ENCODE data around the gene SLC44A3. TPM values are rescaled to one million over a fixed set of nuclear protein-coding genes. Genes with fewer than 3 reads are reported as not detected.
A peak's percentile ranks its signal among the peaks of the same experiment; 100 is the strongest.

Gene SLC44A3
- total RNA-seq, 4 donors from 2014 or later = 20.6 to 60.5 (median 41.8) TPM

- in situ Hi-C loops (cut with MboI; ENCODE audit: low pct_ligation_motif_present in 1 of 4, low pct_unique_long_range_greater_than_20kb in 1 of 4, low sequenced_read_pairs in 3 of 4) (loop anchor here in 1 of 4 donors (25.0 kb wide), 1 partner anchor 728 kb away; no protein-coding TSS in a partner anchor), intact Hi-C loops (cut with DNase I; ENCODE audit: low total_unique reads) (no loop called here)
- Histone ChIP-seq H3K27me3 (no peaks in the 10 kb centered on the region), H3K4me1 (peaks cover 0 to 22% (median 12%) of the 10 kb centered on the region in 4 donors), H3K4me3 (no peak overlapping the region), H3K9me3 (no peaks in the 10 kb centered on the region), H3K36me3 (no peaks in the 10 kb centered on the region), H3K27ac (no peak overlapping the region)
- 97 to 100% methylated on average over 1 of the region's 1 CpG for WGBS, 2 donors (ENCODE audit: low coverage in 1 of 2)
- no peak for DNase-seq
- no peak for TF ChIP-seq CTCF (IDR thresholded peaks at IDR 0.05)
- TF ChIP-seq EP300 (IDR thresholded peaks at IDR 0.05; ENCODE audit: low read depth) = no peak
- no peak for TF ChIP-seq POLR2A (IDR thresholded peaks at IDR 0.05)
- no peak for TF ChIP-seq POLR2AphosphoS5 (IDR thresholded peaks at IDR 0.05)
Measured at GRCh38 chr1:94790670-94791069, 29.5 kb upstream of the SLC44A3 start.

GRCh38 chr1:94792473-94793295 lies 27.5 kb upstream of the SLC44A3 start:
- H3K9me3 ChIP-seq = no peaks in the 10 kb centered on the region
- in situ Hi-C loops (cut with MboI; ENCODE audit: low pct_ligation_motif_present in 1 of 4, low pct_unique_long_range_greater_than_20kb in 1 of 4, low sequenced_read_pairs in 3 of 4) (loop anchor here in 1 of 4 donors (25.0 kb wide), 1 partner anchor 730 kb away; no protein-coding TSS in a partner anchor), intact Hi-C loops (cut with DNase I; ENCODE audit: low total_unique reads) (no loop called here)
- TF ChIP-seq EP300 (IDR thresholded peaks at IDR 0.05; ENCODE audit: low read depth) (no peak), POLR2AphosphoS5 (IDR thresholded peaks at IDR 0.05) (peak in 1 of 3 donors; percentile 8), CTCF (IDR thresholded peaks at IDR 0.05) (peak in 4 of 5 experiments; percentile 24 to 56 (median 42))
- H3K4me1 ChIP-seq = peaks cover 0 to 22% (median 12%) of the 10 kb centered on the region in 4 donors
- H3K27ac ChIP-seq = peak overlapping the region; percentile 68 to 81 (median 71)
- WGBS, 2 donors (ENCODE audit: low coverage in 1 of 2) = 22 to 33% methylated on average over 4 to 5 of the region's 5 CpGs
- peak; percentile 20 for DNase-seq
- no peaks in the 10 kb centered on the region for H3K36me3 ChIP-seq
- no peak overlapping the region for H3K4me3 ChIP-seq
- no peaks in the 10 kb centered on the region for H3K27me3 ChIP-seq

GRCh38 chr1:94793296-94793656 lies 26.9 kb upstream of the SLC44A3 start:
- WGBS, 2 donors (ENCODE audit: low coverage in 1 of 2) = 58 to 65% methylated on average over 4 to 5 of the region's 5 CpGs
- DNase-seq = no peak
- TF ChIP-seq CTCF (IDR thresholded peaks at IDR 0.05) (no peak), EP300 (IDR thresholded peaks at IDR 0.05; ENCODE audit: low read depth) (no peak), POLR2A (IDR thresholded peaks at IDR 0.05) (no peak), POLR2AphosphoS5 (IDR thresholded peaks at IDR 0.05) (no peak)
- Histone ChIP-seq H3K9me3 (no peaks in the 10 kb centered on the region), H3K4me1 (peaks cover 0 to 22% (median 12%) of the 10 kb centered on the region in 4 donors), H3K4me3 (no peak overlapping the region), H3K27ac (peak overlapping the region; percentile 68 to 81 (median 71)), H3K36me3 (no peaks in the 10 kb centered on the region), H3K27me3 (no peaks in the 10 kb centered on the region)
- in situ Hi-C loops (cut with MboI; ENCODE audit: low pct_ligation_motif_present in 1 of 4, low pct_unique_long_range_greater_than_20kb in 1 of 4, low sequenced_read_pairs in 3 of 4) = loop anchor here in 1 of 4 donors (25.0 kb wide), 1 partner anchor 731 kb away; no protein-coding TSS in a partner anchor
- intact Hi-C loops (cut with DNase I; ENCODE audit: low total_unique reads) = no loop called here

DNA sequence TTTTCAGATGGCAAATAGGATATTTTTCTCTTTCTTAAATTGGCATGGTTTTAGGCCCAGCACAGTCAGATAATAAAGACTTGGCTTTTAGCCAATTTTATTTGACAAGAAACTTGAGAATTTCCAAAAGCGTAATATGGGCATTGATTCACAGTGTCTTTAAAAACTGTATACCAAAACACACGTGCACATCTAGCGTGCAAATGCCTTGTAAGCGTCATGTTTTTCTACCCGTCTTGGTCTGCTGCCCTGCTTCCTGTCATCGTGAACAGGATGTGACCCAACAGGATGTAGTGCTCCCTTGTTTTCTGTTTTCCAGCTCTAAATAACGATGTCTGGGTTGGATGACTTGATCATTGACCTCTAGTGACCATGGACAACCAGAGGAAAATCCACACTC lies 24.7 kb upstream of the SLC44A3 start:
- no peaks in the 10 kb centered on the region for H3K27me3 ChIP-seq
- TF ChIP-seq EP300 (IDR thresholded peaks at IDR 0.05; ENCODE audit: low read depth) = no peak
- no peak for TF ChIP-seq POLR2A (IDR thresholded peaks at IDR 0.05)
- no peak for TF ChIP-seq POLR2AphosphoS5 (IDR thresholded peaks at IDR 0.05)
- no peaks in the 10 kb centered on the region for H3K36me3 ChIP-seq
- DNase-seq = no peak
- in situ Hi-C loops (cut with MboI; ENCODE audit: low pct_ligation_motif_present in 1 of 4, low pct_unique_long_range_greater_than_20kb in 1 of 4, low sequenced_read_pairs in 3 of 4) = loop anchor here in 1 of 4 donors (25.0 kb wide), 1 partner anchor 733 kb away; no protein-coding TSS in a partner anchor
- no peak overlapping the region for H3K4me3 ChIP-seq
- intact Hi-C loops (cut with DNase I; ENCODE audit: low total_unique reads) = no loop called here
- 50 to 75% methylated on average over 1 to 7 of the region's 7 CpGs for WGBS, 2 donors (ENCODE audit: low coverage in 1 of 2)
- H3K4me1 ChIP-seq = peaks cover 0 to 22% (median 12%) of the 10 kb centered on the region in 4 donors
- H3K9me3 ChIP-seq = no peaks in the 10 kb centered on the region
- no peak overlapping the region for H3K27ac ChIP-seq

Data from transverse colon (tissue), 4 donors.